Head of caudate nucleus (tissue), 42 donors: ENCODE data around the gene PKD2.
"Not testable (repeated sequence)": the region's sequence is repeated elsewhere in the genome, so short reads cannot be mapped to it uniquely, and the experiment has no call there.

Source experiments
- DNase-seq, 42 donors: peaks; one replicate each; pipeline versions ENCODE4 v3.0.0 to v3.0.0-alpha.2; 2020 to 2021; ENCODE audit warnings: mixed read lengths in 7 of 42
- intact Hi-C: fragments of 100-400 bp; cut with DNase I; formaldehyde crosslinking; loops from one replicate; pipeline ENCODE4 v1.15.0; 2022

The PKD2 gene

GRCh38 chr4:88017516-88018297 is 10.3 kb downstream of the PKD2 start:
- intact Hi-C loops, result no loop called here
- DNase-seq, result no peak

GRCh38 chr4:88018466-88018865 is 11.0 kb downstream of the PKD2 start:
- intact Hi-C loops, result no loop called here
- peak in 20 of 42 donors; percentile 12 to 70 (median 30) for DNase-seq

GRCh38 chr4:88021824-88022223 is 14.4 kb downstream of the PKD2 start:
- no peak for DNase-seq

GRCh38 chr4:88022289-88022688 is 14.9 kb downstream of the PKD2 start:
- intact Hi-C loops, result no loop called here
- no peak for DNase-seq

More at GRCh38 chr4:88021824-88022223, 14.4 kb downstream of the PKD2 start:
- intact Hi-C loops, result no loop called here

GRCh38 chr4:88025868-88026661 is 18.6 kb downstream of the PKD2 start:
- intact Hi-C loops, DNase-seq: not testable (repeated sequence)

- intact Hi-C loops, result no loop called here
- no peak for DNase-seq
Observed at GRCh38 chr4:88027611-88028608, 20.5 kb downstream of the PKD2 start.

GRCh38 chr4:88028946-88029345 is 21.5 kb downstream of the PKD2 start:
- intact Hi-C loops, result no loop called here
- DNase-seq, result no peak

GRCh38 chr4:88029556-88029955 is 22.1 kb downstream of the PKD2 start:
- no peak for DNase-seq
- intact Hi-C loops, result no loop called here

- DNase-seq, result no peak
- intact Hi-C loops, result loop anchor here (5.0 kb wide), 1 partner anchor 182 kb away; no protein-coding TSS in a partner anchor
Observed at GRCh38 chr4:88030565-88031310, 23.3 kb downstream of the PKD2 start.

GRCh38 chr4:88033309-88033708 is 25.9 kb downstream of the PKD2 start:
- intact Hi-C loops, result loop anchor here (5.0 kb wide), 1 partner anchor 179 kb away; no protein-coding TSS in a partner anchor
- DNase-seq, result peak in 17 of 42 donors; percentile 13 to 71 (median 37)

GRCh38 chr4:88035292-88035691 is 27.9 kb downstream of the PKD2 start:
- no peak for DNase-seq
- intact Hi-C loops, result no loop called here

GRCh38 chr4:88037447-88037846 is 30.0 kb downstream of the PKD2 start:
- DNase-seq, result no peak
- intact Hi-C loops, result no loop called here

- DNase-seq, result no peak
- intact Hi-C loops, result no loop called here
Observed at GRCh38 chr4:88037936-88038335, 30.5 kb downstream of the PKD2 start.

GRCh38 chr4:88040707-88041106 is 33.3 kb downstream of the PKD2 start:
- intact Hi-C loops, result no loop called here
- no peak for DNase-seq

- DNase-seq, result no peak
- intact Hi-C loops, result no loop called here
Observed at GRCh38 chr4:88041626-88042025, 34.2 kb downstream of the PKD2 start.

- DNase-seq, result no peak
- intact Hi-C loops, result no loop called here
Observed at GRCh38 chr4:88043001-88043400, 35.6 kb downstream of the PKD2 start.

GRCh38 chr4:88043586-88044340 is 36.3 kb downstream of the PKD2 start:
- intact Hi-C loops, result no loop called here
- no peak for DNase-seq

- intact Hi-C loops, result no loop called here
Observed at GRCh38 chr4:88045021-88045420, 37.6 kb downstream of the PKD2 start.

More at GRCh38 chr4:88045021-88045420, 37.6 kb downstream of the PKD2 start:
- DNase-seq, result no peak
